GM12874 (cell line): ENCODE results near the gene ARHGEF17.

Experiments used
- TF ChIP-seq, protein P1 (sequence below): IDR thresholded peaks from 2 replicates; pipeline ENCODE4 v1.5.1; 2011; ENCODE audit warnings: low read depth, mild to moderate bottlenecking, control low read depth, low read length, moderate library complexity; ENCODE audit not compliant: insufficient read depth

Gene ARHGEF17

DNA sequence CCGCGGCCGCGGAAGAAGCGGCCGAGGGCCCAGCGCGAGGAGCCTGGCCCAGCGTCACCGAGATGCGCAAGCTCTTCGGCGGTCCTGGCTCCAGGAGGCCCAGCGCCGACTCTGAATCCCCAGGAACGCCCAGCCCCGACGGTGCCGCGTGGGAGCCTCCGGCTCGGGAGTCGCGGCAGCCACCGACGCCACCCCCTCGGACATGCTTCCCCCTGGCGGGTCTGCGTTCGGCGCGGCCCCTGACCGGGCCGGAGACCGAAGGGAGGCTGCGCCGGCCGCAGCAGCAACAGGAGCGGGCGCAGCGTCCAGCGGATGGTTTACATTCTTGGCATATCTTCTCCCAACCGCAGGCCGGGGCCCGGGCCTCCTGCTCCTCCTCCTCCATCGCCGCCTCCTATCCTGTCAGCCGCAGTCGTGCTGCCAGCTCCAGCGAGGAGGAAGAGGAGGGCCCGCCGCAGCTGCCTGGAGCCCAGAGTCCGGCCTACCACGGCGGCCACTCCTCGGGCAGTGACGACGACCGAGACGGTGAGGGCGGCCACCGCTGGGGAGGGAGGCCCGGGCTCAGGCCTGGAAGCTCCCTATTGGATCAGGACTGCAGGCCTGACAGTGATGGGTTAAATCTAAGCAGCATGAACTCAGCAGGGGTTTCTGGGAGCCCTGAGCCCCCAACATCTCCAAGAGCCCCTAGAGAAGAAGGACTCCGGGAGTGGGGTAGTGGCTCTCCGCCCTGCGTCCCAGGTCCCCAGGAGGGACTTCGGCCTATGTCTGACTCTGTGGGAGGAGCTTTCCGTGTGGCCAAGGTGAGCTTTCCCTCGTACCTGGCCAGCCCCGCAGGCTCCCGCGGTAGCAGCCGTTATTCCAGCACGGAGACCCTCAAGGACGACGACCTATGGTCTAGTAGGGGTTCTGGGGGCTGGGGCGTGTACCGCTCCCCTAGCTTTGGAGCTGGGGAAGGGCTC lies 1.2 kb downstream of the ARHGEF17 start:
- TF ChIP-seq, protein P1, sequence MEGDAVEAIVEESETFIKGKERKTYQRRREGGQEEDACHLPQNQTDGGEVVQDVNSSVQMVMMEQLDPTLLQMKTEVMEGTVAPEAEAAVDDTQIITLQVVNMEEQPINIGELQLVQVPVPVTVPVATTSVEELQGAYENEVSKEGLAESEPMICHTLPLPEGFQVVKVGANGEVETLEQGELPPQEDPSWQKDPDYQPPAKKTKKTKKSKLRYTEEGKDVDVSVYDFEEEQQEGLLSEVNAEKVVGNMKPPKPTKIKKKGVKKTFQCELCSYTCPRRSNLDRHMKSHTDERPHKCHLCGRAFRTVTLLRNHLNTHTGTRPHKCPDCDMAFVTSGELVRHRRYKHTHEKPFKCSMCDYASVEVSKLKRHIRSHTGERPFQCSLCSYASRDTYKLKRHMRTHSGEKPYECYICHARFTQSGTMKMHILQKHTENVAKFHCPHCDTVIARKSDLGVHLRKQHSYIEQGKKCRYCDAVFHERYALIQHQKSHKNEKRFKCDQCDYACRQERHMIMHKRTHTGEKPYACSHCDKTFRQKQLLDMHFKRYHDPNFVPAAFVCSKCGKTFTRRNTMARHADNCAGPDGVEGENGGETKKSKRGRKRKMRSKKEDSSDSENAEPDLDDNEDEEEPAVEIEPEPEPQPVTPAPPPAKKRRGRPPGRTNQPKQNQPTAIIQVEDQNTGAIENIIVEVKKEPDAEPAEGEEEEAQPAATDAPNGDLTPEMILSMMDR = no peak

GRCh38 chr11:73310076-73310475 lies 2.0 kb downstream of the ARHGEF17 start:
- TF ChIP-seq, protein P1 = no peak

DNA sequence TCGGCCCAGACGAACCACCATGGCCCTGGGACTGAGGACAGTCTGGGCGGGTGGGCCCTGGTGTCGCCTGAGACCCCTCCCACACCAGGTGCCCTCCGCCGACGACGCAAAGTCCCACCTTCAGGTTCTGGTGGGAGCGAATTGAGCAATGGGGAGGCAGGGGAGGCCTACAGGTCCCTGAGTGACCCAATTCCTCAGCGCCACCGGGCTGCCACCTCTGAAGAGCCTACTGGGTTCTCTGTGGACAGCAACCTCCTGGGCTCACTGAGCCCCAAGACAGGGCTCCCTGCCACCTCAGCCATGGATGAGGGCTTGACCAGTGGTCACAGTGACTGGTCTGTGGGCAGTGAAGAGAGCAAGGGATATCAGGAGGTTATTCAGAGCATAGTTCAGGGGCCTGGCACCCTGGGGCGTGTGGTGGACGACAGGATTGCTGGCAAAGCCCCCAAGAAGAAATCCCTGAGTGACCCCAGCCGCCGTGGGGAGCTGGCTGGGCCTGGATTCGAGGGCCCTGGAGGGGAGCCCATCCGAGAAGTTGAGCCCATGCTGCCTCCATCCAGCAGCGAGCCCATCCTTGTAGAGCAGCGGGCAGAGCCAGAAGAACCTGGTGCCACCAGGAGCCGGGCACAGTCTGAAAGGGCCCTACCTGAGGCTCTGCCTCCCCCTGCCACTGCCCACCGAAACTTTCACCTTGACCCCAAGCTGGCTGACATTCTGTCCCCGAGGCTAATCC lies 2.8 kb downstream of the ARHGEF17 start:
- TF ChIP-seq, protein P1 = no peak

GRCh38 chr11:73311394-73311869 lies 3.4 kb downstream of the ARHGEF17 start:
- TF ChIP-seq, protein P1 = no peak

DNA sequence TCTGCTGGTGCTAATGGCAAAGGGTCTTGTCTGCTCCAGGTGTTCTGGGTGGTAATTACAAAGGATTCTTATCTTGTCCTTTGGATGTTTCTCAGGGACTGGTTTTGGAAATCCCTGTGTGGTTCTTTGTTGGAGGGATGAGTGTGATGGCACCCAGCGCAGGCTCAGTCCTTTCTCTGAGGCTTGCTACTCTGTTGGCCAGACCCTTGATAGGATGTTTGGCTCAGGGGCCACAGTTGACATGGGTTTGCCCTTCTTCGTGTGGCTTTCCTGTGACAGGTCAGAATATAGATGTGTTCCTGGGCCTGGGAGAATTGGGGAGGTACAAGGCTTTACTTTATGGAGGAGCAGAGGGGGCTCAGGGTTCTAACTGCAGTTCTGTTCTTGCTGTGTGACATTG lies 4.0 kb downstream of the ARHGEF17 start:
- TF ChIP-seq, protein P1 = no peak

GRCh38 chr11:73312851-73313327 lies 4.8 kb downstream of the ARHGEF17 start:
- TF ChIP-seq, protein P1 = no peak

DNA sequence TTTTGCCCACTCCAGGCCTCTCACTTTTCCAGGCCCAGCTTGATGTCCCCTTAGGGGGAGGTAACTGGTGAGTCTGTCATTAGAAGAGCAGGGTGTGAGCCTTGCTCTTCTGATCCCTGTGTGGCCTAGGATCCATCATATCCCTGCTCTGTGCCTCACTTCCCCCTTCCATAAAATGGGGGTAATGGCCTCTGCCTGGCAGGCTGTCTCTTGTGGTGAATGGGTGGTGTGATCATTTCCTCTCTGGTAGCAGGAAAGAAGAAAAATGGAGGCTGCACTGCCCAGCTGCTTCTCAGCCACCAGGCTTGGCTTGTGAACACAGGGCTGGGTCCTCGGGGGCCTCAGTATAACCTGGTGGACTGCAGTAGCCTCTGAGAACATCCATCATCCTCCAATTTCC lies 5.6 kb downstream of the ARHGEF17 start:
- TF ChIP-seq, protein P1 = no peak
